GM10266 (cell line): ENCODE measurements around the gene EPHA1.

Experiments
- DNase-seq: peaks from one replicate; pipeline ENCODE4 v3.0.0; 2012; ENCODE audit errors: extremely low spot score
- CTCF ChIP-seq: IDR thresholded peaks from 2 replicates; pipeline ENCODE4 v1.5.1; 2012; ENCODE audit warnings: mild to moderate bottlenecking, low read depth; ENCODE audit not compliant: control insufficient read depth, insufficient read depth; ENCODE audit errors: missing control alignments

EPHA1 gene

GRCh38 chr7:143408686-143409561, at the start of gene EPHA1:
EPHA1 (minus strand) TSS chr7:143408856; CDS start chr7:143408805, 51 bp downstream.
- TF ChIP-seq CTCF = no peak
- peak; percentile 65 for DNase-seq

GRCh38 chr7:143458263-143458662, 49.6 kb upstream of the EPHA1 start:
- DNase-seq = no peak
- TF ChIP-seq CTCF = no peak

GRCh38 chr7:143456992-143457793, 48.5 kb upstream of the EPHA1 start:
- TF ChIP-seq CTCF = no peak
- no peak for DNase-seq

- no peak for DNase-seq
- TF ChIP-seq CTCF = no peak
These were observed 47.3 kb upstream of the EPHA1 start for GRCh38 chr7:143455942-143456341.

GRCh38 chr7:143455491-143455890, 46.8 kb upstream of the EPHA1 start:
- TF ChIP-seq CTCF = no peak
- no peak for DNase-seq

- DNase-seq = no peak
- no peak for TF ChIP-seq CTCF
These were observed 45.5 kb upstream of the EPHA1 start for GRCh38 chr7:143454091-143454680.
